Neutrophil (primary cell): ENCODE data around the gene JPH2.

Experiments used
- H3K27ac ChIP-seq: fragments of 200-600 bp; sonication (generic); 2 replicates; pipeline ENCODE4 v1.5.1; 2016; ENCODE audit warnings: mild to moderate bottlenecking, moderate library complexity
- H3K27me3 ChIP-seq: fragments of 200-600 bp; sonication (generic); 2 replicates; pipeline ENCODE4 v1.6.0; 2016; ENCODE audit warnings: mild to moderate bottlenecking
- H3K36me3 ChIP-seq: fragments of 200-600 bp; sonication (generic); 2 replicates; pipeline ENCODE4 v1.5.1; 2017
- H3K4me1 ChIP-seq, 2 experiments: fragments of 200-600 bp in 1 of 2; sonication (generic) in 1 of 2; 1 replicate in 1 of 2; 2 replicates in 1 of 2; pipeline versions ENCODE4 v1.5.1 to v1.6.1; 2013 to 2016; ENCODE audit warnings: low read depth in 1 of 2, low read length in 1 of 2, mild to moderate bottlenecking in 1 of 2, moderate library complexity in 1 of 2; ENCODE audit not compliant: control insufficient read depth in 1 of 2, insufficient read depth in 1 of 2
- H3K4me3 ChIP-seq, 2 experiments: fragments of 200-600 bp in 1 of 2; sonication (generic) in 1 of 2; 1 replicate in 1 of 2; 2 replicates in 1 of 2; pipeline ENCODE4 v1.5.1; 2013 to 2016; ENCODE audit warnings: low read depth in 1 of 2, low read length in 1 of 2, mild to moderate bottlenecking in 1 of 2, moderate library complexity in 1 of 2
- H3K9me3 ChIP-seq: fragments of 200-600 bp; sonication (generic); 2 replicates; pipeline ENCODE4 v1.5.1; 2016
- CTCF ChIP-seq: fragments of 200-600 bp; sonication (generic); IDR thresholded peaks from 2 replicates; pipeline ENCODE4 v1.5.1; 2016; ENCODE audit warnings: antibody characterized with exemption

Gene JPH2

GRCh38 chr20:44109951-44110361 lies 77.0 kb downstream of the JPH2 start:
- H3K4me3 ChIP-seq = no peak overlapping the region
- no peaks in the 10 kb centered on the region for H3K9me3 ChIP-seq
- TF ChIP-seq CTCF = no peak
- no peaks in the 10 kb centered on the region for H3K4me1 ChIP-seq
- no peaks in the 10 kb centered on the region for H3K36me3 ChIP-seq
- peaks cover 77% of the 10 kb centered on the region for H3K27me3 ChIP-seq
- H3K27ac ChIP-seq = no peak overlapping the region

GRCh38 chr20:44106615-44107014 lies 80.4 kb downstream of the JPH2 start:
- Histone ChIP-seq H3K4me3 (no peak overlapping the region), H3K36me3 (no peaks in the 10 kb centered on the region), H3K27me3 (peaks cover 78% of the 10 kb centered on the region), H3K9me3 (no peaks in the 10 kb centered on the region), H3K27ac (no peak overlapping the region), H3K4me1 (no peaks in the 10 kb centered on the region)
- no peak for TF ChIP-seq CTCF

GRCh38 chr20:44104798-44105517 lies 82.0 kb downstream of the JPH2 start:
- H3K9me3 ChIP-seq = no peaks in the 10 kb centered on the region
- TF ChIP-seq CTCF = no peak
- no peaks in the 10 kb centered on the region for H3K4me1 ChIP-seq
- H3K36me3 ChIP-seq = no peaks in the 10 kb centered on the region
- H3K27ac ChIP-seq = no peak overlapping the region
- H3K4me3 ChIP-seq = no peak overlapping the region
- H3K27me3 ChIP-seq = peaks cover 75% of the 10 kb centered on the region

GRCh38 chr20:44102582-44102981 lies 84.4 kb downstream of the JPH2 start:
- Histone ChIP-seq H3K27ac (no peak overlapping the region), H3K4me1 (no peaks in the 10 kb centered on the region), H3K27me3 (peaks cover 77% of the 10 kb centered on the region), H3K9me3 (no peaks in the 10 kb centered on the region), H3K4me3 (no peak overlapping the region), H3K36me3 (no peaks in the 10 kb centered on the region)
- TF ChIP-seq CTCF = no peak

DNA sequence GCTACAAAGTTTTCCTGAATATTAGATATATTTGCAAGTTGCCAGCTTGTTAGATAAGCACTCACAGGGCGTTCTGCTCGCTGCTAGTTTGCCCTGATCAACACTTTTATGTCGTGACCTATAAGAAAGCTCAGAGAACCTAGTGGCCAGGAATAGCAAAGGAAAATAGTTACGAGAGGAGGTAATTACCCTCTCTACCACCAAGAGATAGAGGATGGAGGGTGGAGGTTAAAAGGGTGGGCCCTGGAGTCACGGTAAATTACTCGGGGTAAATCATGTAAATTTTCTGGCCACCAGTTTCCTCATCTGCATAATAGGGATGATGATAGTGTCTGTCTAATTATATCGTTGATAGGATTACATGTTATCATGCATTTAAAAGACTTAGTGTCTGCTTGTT lies 87.2 kb downstream of the JPH2 start:
- Histone ChIP-seq H3K36me3 (no peaks in the 10 kb centered on the region), H3K27ac (no peak overlapping the region), H3K9me3 (no peaks in the 10 kb centered on the region), H3K4me1 (no peaks in the 10 kb centered on the region), H3K27me3 (peaks cover 61% of the 10 kb centered on the region), H3K4me3 (no peak overlapping the region)
- TF ChIP-seq CTCF = no peak
